Measurements from ENCODE around the gene MX1.

Gene MX1

GRCh38 chr21:41432562-41433460, 6.8 kb downstream of the MX1 start:
- DNase-seq (ENCODE audit: low read depth, low spot score): no peak

- DNase-seq (ENCODE audit: low read depth, low spot score): no peak
Observed at GRCh38 chr21:41433566-41433965, 7.5 kb downstream of the MX1 start.

GRCh38 chr21:41435706-41436105, 9.7 kb downstream of the MX1 start:
- no peak for DNase-seq (ENCODE audit: low read depth, low spot score)

GRCh38 chr21:41437729-41438128, 11.7 kb downstream of the MX1 start:
- no peak for DNase-seq (ENCODE audit: low read depth, low spot score)

- DNase-seq (ENCODE audit: low read depth, low spot score): no peak
Observed at GRCh38 chr21:41438425-41439113, 12.5 kb downstream of the MX1 start.

- DNase-seq (ENCODE audit: low read depth, low spot score): no peak
Observed at GRCh38 chr21:41439248-41439647, 13.2 kb downstream of the MX1 start.

- no peak for DNase-seq (ENCODE audit: low read depth, low spot score)
Observed at GRCh38 chr21:41441546-41441945, 15.5 kb downstream of the MX1 start.

- no peak for DNase-seq (ENCODE audit: low read depth, low spot score)
Observed at GRCh38 chr21:41442481-41443186, 16.6 kb downstream of the MX1 start.

GRCh38 chr21:41443562-41443961, 17.5 kb downstream of the MX1 start:
- no peak for DNase-seq (ENCODE audit: low read depth, low spot score)

GRCh38 chr21:41444703-41445464, 18.8 kb downstream of the MX1 start:
- no peak for DNase-seq (ENCODE audit: low read depth, low spot score)

GRCh38 chr21:41445465-41445862, 19.4 kb downstream of the MX1 start:
- no peak for DNase-seq (ENCODE audit: low read depth, low spot score)

GRCh38 chr21:41446586-41446985, 20.5 kb downstream of the MX1 start:
- DNase-seq (ENCODE audit: low read depth, low spot score): no peak

- no peak for DNase-seq (ENCODE audit: low read depth, low spot score)
Observed at GRCh38 chr21:41447356-41447755, 21.3 kb downstream of the MX1 start.

- DNase-seq (ENCODE audit: low read depth, low spot score): no peak
Observed at GRCh38 chr21:41449613-41450012, 23.6 kb downstream of the MX1 start.

GRCh38 chr21:41451753-41452676, 26.0 kb downstream of the MX1 start:
- no peak for DNase-seq (ENCODE audit: low read depth, low spot score)

GRCh38 chr21:41453198-41453597, 27.2 kb downstream of the MX1 start:
- DNase-seq (ENCODE audit: low read depth, low spot score): no peak

GRCh38 chr21:41453761-41454160, 27.7 kb downstream of the MX1 start:
- no peak for DNase-seq (ENCODE audit: low read depth, low spot score)

- DNase-seq (ENCODE audit: low read depth, low spot score): no peak
Observed at GRCh38 chr21:41458121-41458520, 32.1 kb downstream of the MX1 start.

GRCh38 chr21:41458559-41458958, 32.5 kb downstream of the MX1 start:
- DNase-seq (ENCODE audit: low read depth, low spot score): no peak

GRCh38 chr21:41459884-41460534, 34.0 kb downstream of the MX1 start:
- DNase-seq (ENCODE audit: low read depth, low spot score): no peak
